Sigmoid colon (tissue), 4 donors: ENCODE results near the gene MEF2D.

Experiments
- EP300 ChIP-seq, 4 donors: sonication (generic); formaldehyde crosslinking; IDR thresholded peaks; one replicate each; pipeline ENCODE4 v1.6.1; 2017; ENCODE audit warnings: antibody characterized with exemption in 4 of 4
- POLR2AphosphoS5 ChIP-seq, 4 donors: sonication (generic); formaldehyde crosslinking; IDR thresholded peaks; one replicate each; pipeline ENCODE4 v1.6.1; 2017; ENCODE audit warnings: antibody characterized with exemption in 4 of 4
- TF ChIP-seq, protein P1 (sequence below), 4 experiments: fragments of 450-650 bp in 3 of 4; fragments of 200-600 bp in 1 of 4; IDR thresholded peaks; one replicate each; pipeline ENCODE4 v1.5.1; 2016 to 2019; ENCODE audit warnings: antibody characterized with exemption in 4 of 4, mild to moderate bottlenecking in 3 of 4, moderate library complexity in 2 of 4

DNA sequence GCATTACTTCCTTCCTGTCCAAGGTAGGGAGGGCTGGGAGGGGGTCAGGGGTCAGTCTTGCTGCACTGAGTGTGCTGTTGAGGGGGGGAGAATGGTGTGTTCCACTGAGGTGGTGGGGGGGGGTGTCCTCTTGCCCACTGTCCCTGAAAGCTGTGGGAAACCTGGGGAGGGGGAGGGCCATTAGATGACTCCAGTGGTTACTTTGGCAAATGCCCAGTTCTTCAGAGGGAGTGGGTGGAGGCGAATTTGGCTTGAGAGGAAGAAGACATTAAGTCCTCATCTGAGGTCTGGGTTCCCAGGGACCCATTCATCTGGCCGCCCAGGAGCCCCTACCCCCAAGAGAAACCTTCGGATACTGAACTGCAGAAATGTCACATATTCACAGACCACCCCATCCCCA lies 36.2 kb downstream of the MEF2D start:
- TF ChIP-seq, protein P1, sequence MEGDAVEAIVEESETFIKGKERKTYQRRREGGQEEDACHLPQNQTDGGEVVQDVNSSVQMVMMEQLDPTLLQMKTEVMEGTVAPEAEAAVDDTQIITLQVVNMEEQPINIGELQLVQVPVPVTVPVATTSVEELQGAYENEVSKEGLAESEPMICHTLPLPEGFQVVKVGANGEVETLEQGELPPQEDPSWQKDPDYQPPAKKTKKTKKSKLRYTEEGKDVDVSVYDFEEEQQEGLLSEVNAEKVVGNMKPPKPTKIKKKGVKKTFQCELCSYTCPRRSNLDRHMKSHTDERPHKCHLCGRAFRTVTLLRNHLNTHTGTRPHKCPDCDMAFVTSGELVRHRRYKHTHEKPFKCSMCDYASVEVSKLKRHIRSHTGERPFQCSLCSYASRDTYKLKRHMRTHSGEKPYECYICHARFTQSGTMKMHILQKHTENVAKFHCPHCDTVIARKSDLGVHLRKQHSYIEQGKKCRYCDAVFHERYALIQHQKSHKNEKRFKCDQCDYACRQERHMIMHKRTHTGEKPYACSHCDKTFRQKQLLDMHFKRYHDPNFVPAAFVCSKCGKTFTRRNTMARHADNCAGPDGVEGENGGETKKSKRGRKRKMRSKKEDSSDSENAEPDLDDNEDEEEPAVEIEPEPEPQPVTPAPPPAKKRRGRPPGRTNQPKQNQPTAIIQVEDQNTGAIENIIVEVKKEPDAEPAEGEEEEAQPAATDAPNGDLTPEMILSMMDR (IDR thresholded peaks at IDR 0.05), result no peak
- TF ChIP-seq EP300 (IDR thresholded peaks at IDR 0.05) (no peak), POLR2AphosphoS5 (IDR thresholded peaks at IDR 0.05) (no peak)
